ENCODE results near the gene ETDB.

- TF ChIP-seq CTCF (tag by site-specific recombination; IDR thresholded peaks at IDR 0.05) = no peak
- TF ChIP-seq ZNF16 (tag by site-specific recombination; IDR thresholded peaks at IDR 0.05; ENCODE audit: low read depth) = no peak
Measured at GRCh38 chrX:135109554-135109953, 10.8 kb downstream of the ETDB start.

Measured in HEK293 (cell line).